Muscle layer of colon (tissue), 2 donors: ENCODE results near the gene ATP5F1C.
A peak's percentile ranks its signal among the peaks of the same experiment; 100 is the strongest.
"Not testable (repeated sequence)": the region's sequence is repeated elsewhere in the genome, so short reads cannot be mapped to it uniquely, and the experiment has no call there.

Experiments used
- H3K27ac ChIP-seq: one replicate; pipeline ENCODE4 v1.7.0; 2013; ENCODE audit warnings: low read depth, mild to moderate bottlenecking, low read length, moderate library complexity
- H3K27me3 ChIP-seq, 2 donors: one replicate each; pipeline ENCODE4 v1.7.0; 2013; ENCODE audit warnings: low read length in 2 of 2, mild to moderate bottlenecking in 2 of 2; ENCODE audit not compliant: insufficient read depth in 2 of 2, control insufficient read depth in 1 of 2
- H3K36me3 ChIP-seq: one replicate; pipeline ENCODE4 v1.7.0; 2013; ENCODE audit warnings: mild to moderate bottlenecking, low read length; ENCODE audit not compliant: insufficient read depth
- H3K4me1 ChIP-seq: one replicate; pipeline ENCODE4 v1.7.0; 2013; ENCODE audit warnings: mild to moderate bottlenecking, low read length; ENCODE audit not compliant: insufficient read depth
- H3K4me3 ChIP-seq, 2 donors: one replicate each; pipeline ENCODE4 v1.7.0; 2013; ENCODE audit warnings: low read length in 2 of 2, low read depth in 1 of 2, mild to moderate bottlenecking in 1 of 2, moderate library complexity in 1 of 2
- H3K9ac ChIP-seq: one replicate; pipeline ENCODE4 v1.7.0; 2013; ENCODE audit warnings: low read length
- H3K9me3 ChIP-seq: one replicate; pipeline ENCODE4 v1.7.0; 2013; ENCODE audit warnings: mild to moderate bottlenecking, low read length
- donor health status: abdominal sarcoma.
- donor health status: Adenocarcinoma of cecum.

The ATP5F1C gene

DNA sequence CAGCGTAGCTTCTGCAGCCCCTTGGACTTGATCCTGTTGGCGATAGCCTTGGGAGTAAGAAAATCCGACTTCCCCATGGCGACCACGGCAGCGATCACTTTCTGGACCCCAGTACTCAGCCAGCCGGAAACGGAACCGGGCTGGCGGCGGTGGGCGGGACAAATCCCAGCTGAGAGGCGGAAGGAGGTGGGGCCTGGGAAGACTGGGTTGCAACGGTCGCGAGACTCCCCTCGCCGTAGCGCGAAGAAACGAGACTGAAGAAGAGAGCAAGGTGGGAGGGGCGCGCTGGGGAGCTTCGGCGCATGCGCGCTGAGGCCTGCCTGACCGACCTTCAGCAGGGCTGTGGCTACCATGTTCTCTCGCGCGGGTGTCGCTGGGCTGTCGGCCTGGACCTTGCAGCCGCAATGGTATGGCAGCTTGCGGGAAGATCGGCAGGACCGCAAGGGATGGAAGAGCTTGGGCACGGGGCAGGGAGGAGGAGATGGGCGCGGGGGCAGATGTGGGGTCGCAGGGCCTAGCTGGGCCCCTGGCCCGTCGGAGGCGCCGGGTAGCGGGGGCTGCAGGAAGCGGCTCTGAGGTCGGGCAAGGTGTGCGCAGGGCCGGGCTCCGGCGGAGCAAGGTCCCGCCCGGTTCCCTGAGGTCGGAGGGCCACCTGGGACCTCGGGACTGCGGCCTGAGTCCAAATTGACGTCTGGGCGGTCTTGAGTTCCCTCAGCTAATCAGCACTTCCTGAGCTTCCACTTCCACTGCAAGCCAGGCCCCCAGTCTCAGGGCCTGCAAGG lies at the start of gene ATP5F1C, which contains the start of gene KIN:
ATP5F1C (plus strand) TSS at position 321 of the 782 bp plus-strand sequence; CDS start at position 352, 31 bp downstream.
KIN (minus strand) TSS at position 137 of the 782 bp plus-strand sequence; CDS start at position 77, 60 bp downstream.
- Histone ChIP-seq H3K27me3 (no peaks in the 10 kb centered on the region), H3K9me3 (no peaks in the 10 kb centered on the region), H3K27ac (peak within 1 kb of the TSS; percentile 82), H3K4me1 (peaks cover 50% of the 10 kb centered on the region), H3K4me3 (peak within 1 kb of the TSS; percentile 95 to 100), H3K36me3 (peaks cover 4% of the 10 kb centered on the region), H3K9ac (peak within 1 kb of the TSS; percentile 88)

DNA sequence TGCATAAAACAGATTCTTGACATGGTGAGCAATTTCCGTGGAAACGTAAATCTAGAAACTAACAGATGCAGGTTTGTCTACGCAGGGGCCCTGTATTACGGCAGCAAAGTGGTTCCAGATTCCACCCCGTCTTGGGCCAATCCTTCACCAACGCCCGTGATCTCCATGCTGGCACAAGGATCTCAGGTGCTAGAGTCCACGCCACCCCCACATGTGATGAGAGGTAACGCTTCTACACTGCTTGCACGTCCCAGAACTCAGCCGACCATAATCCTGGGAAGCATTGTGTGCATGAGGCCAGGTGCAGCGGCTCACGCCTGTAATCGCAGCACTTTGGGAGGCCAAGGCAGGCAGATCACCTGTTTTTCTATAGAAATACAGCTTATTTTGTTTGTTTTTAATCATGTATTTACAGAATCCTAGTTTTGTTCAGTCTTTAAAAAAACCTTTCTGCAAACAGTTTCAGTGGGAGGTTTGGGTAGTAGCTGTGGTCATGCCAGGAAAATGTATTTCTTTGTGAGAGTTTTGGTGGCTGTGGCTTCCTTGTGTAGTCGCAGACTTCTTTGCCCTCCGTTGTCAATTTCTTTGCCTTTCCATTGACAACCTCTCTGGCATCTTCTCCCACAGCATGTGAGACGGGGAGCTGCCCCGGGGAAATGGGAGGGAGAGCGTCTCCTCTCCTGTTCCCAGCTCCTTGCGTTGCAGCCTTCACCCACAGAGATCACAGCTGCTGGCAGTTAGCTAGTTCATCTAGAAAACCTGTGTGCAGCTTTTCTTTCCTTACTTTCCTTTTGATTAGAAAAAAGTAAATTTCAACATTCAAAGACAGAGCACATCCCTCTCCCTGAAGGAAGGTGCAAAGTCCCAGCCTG lies 49.2 kb upstream of the ATP5F1C start:
- Histone ChIP-seq H3K9me3 (no peaks in the 10 kb centered on the region), H3K27ac (no peak overlapping the region), H3K4me1 (no peaks in the 10 kb centered on the region), H3K4me3 (no peak overlapping the region), H3K9ac (no peak overlapping the region), H3K27me3 (no peaks in the 10 kb centered on the region), H3K36me3 (no peaks in the 10 kb centered on the region)

DNA sequence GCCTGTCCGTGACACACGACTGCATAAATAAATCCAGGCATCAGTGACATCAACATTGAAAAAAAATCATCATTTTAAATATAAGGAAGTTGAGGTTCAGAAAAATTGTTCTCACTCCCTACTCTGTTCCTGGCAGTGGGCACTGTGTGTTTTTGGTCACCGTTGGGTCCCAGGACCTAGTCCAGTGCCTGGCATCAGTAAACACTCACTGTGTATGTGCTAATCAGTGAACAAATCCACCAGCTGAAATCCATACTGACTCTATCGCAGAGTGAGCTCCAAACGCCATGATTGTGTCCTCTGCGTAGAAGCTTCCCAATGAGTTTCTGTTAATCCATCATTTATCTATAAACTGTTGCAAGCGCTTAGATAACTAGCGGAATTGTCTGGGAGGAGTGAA lies 43.7 kb upstream of the ATP5F1C start:
- H3K27me3 ChIP-seq: no peaks in the 10 kb centered on the region
- no peak overlapping the region for H3K9ac ChIP-seq
- H3K4me1 ChIP-seq: no peaks in the 10 kb centered on the region
- no peaks in the 10 kb centered on the region for H3K36me3 ChIP-seq
- no peaks in the 10 kb centered on the region for H3K9me3 ChIP-seq
- H3K4me3 ChIP-seq: no peak overlapping the region
- H3K27ac ChIP-seq: no peak overlapping the region

DNA sequence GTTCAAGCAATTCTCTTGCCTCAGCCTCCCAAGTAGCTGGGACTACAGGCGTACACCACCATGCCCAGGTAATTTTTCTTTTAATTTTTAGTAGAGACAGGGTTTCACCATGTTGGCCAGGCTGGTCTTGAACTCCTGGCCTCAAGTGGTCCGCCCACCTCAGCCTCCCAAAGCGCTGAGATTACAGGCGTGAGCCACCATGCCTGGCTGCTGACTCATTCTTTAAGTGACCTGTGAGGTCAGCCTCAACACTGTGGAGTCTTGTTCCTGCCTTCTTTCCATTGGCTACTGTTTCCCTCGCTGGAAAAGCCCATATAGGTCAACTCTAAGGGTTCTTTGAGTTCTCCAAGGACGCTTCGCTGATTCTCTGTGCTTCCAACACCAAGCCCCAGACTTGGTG lies 39.3 kb upstream of the ATP5F1C start:
- H3K9me3 ChIP-seq, H3K4me1 ChIP-seq, H3K27ac ChIP-seq, H3K9ac ChIP-seq, H3K4me3 ChIP-seq, H3K27me3 ChIP-seq: not testable (repeated sequence)
- H3K36me3 ChIP-seq: peaks cover 15% of the 10 kb centered on the region

DNA sequence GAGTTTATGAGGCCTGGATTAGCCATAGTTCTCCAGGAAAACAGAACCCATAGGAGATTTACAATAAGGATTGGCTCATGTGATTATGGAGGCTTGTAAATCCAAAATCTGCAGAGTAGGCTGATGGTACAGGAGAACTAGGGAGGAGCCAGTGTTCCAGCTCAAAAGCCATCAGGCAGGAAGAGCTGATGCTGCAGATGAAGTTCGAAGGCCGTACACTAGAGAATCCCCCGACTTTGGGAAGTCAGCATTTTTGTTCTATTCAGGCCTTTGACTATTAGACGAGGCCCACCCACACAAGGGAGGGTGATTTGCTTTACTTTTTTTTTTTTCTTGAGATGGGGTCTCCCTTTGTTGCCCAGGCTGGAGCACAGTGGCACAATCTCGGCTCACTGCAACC lies 37.8 kb upstream of the ATP5F1C start:
- Histone ChIP-seq H3K9me3 (no peaks in the 10 kb centered on the region), H3K4me3 (no peak overlapping the region), H3K36me3 (peaks cover 20% of the 10 kb centered on the region), H3K4me1 (no peaks in the 10 kb centered on the region), H3K27ac (no peak overlapping the region), H3K27me3 (no peaks in the 10 kb centered on the region), H3K9ac (no peak overlapping the region)

DNA sequence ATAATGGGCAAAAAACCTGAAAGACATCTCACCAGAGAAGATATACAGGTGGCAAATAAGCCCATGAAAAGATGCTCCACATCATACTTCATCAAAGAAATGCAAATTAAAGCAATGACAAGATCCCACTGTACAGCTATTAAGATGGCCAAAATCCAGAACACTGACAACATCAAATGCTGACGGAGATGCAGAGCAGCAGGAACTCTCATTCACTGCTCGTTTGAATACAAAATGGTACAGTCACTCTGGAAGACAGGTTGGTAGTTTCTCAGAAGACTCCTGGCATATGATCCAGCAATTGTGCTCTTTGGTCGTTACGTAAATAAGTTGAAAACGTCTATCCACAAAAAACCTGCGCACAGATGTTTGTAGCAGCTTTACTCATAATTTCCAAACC lies 35.7 kb upstream of the ATP5F1C start:
- Histone ChIP-seq H3K27me3 (no peaks in the 10 kb centered on the region), H3K36me3 (peaks cover 33% of the 10 kb centered on the region), H3K9me3 (no peaks in the 10 kb centered on the region), H3K4me3 (no peak overlapping the region), H3K27ac (no peak overlapping the region), H3K9ac (no peak overlapping the region), H3K4me1 (no peaks in the 10 kb centered on the region)

DNA sequence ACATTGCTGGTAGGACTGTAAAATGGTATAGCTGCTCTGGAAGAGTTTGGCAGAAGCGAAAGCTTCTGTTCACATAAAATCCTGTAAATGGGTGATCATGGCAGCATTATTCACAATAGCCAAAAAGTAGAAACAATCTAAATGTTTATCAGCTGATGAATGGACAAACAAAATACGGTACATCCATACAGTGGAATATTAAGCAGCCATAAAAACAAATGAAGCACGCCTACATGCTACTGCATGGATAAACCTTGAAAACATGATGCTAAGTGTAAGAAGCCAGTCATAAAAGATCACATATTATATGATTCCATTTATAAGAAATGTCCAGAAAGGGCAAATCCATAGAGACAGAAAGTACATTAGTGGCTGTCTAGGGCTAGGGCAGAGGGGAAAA lies 32.9 kb upstream of the ATP5F1C start:
- Histone ChIP-seq H3K4me1 (no peaks in the 10 kb centered on the region), H3K9me3 (no peaks in the 10 kb centered on the region)

DNA sequence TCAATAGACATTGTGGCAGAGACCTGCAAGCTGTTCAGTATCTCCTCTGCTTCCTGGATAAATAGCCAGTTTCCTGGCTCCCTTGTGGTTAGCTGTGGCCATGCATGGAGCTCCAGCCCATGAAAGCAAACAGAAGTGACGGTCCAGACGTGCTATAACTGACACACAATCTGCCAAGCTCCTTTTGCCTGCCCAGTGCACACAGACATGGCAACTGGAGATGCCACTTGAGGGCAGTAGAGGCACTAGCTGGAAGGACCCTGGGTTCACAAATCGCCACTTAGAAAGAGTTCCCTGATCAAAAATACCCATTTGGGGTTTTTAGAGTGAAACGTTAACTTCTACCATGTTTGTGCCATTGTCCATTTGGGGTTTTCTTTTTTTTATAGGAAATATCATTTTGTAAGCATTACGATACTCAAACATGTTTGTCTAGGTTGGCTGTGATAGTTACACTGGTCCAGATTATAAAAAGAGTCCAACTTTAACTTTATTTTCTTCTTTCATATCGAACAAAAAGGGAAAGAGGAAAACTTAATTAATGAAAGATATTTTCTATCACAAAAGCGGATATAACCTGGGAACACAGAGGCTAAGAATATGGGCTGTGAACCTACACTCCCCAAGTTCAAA lies 31.5 kb upstream of the ATP5F1C start:
- Histone ChIP-seq H3K36me3 (peaks cover 59% of the 10 kb centered on the region), H3K9me3 (no peaks in the 10 kb centered on the region), H3K4me1 (no peaks in the 10 kb centered on the region), H3K27ac (no peak overlapping the region), H3K4me3 (no peak overlapping the region), H3K9ac (no peak overlapping the region), H3K27me3 (no peaks in the 10 kb centered on the region)

More for the DNA sequence above, 32.9 kb upstream of the ATP5F1C start:
- Histone ChIP-seq H3K27ac (no peak overlapping the region), H3K4me3 (no peak overlapping the region), H3K36me3 (peaks cover 52% of the 10 kb centered on the region), H3K9ac (no peak overlapping the region), H3K27me3 (no peaks in the 10 kb centered on the region)

DNA sequence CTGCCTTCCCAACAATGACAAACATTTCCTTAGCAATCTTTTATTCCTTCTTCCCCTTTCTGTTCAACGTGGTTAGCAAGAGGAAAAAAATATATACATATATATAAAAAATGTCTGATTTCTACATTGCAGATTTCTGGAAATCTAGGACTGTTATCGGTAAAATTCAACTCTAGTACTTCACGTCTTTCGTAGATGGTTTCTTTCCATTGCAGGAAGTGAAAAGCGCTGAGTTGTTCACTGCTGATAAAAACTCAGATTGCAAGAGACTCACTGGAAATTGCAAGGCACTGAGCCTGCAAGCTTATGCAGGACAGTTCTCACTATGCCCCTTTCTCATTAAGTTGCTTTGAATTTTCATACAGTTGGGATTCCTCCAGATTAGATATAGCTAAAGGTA lies 24.0 kb upstream of the ATP5F1C start:
- H3K4me3 ChIP-seq: no peak overlapping the region

DNA sequence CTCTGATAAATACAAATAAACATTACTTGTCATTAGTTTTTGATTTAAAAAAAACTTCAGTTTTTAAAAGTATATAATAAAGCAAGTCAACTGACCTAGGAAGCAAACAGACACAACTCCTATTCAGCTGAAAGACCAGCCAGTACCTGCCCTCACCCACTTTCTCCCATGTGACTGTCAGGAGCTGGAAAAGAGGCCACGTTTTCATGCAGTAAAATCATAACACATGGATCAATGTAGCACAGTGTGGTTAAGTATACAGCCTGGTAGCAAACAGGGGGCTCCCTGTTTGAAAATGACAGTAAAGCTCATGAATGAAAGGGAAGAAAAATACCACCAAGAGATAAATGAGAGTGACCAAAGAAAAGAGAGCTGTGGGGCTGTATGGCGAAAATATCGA lies 21.7 kb upstream of the ATP5F1C start:
- no peak overlapping the region for H3K4me3 ChIP-seq
- no peak overlapping the region for H3K9ac ChIP-seq
- no peaks in the 10 kb centered on the region for H3K9me3 ChIP-seq
- H3K4me1 ChIP-seq: no peaks in the 10 kb centered on the region
- H3K27ac ChIP-seq: no peak overlapping the region
- no peaks in the 10 kb centered on the region for H3K27me3 ChIP-seq
- H3K36me3 ChIP-seq: peaks cover 60% of the 10 kb centered on the region

More for the DNA sequence above, 24.0 kb upstream of the ATP5F1C start:
- Histone ChIP-seq H3K4me1 (no peaks in the 10 kb centered on the region), H3K27ac (no peak overlapping the region), H3K27me3 (no peaks in the 10 kb centered on the region), H3K9ac (no peak overlapping the region), H3K36me3 (peaks cover 61% of the 10 kb centered on the region), H3K9me3 (no peaks in the 10 kb centered on the region)

DNA sequence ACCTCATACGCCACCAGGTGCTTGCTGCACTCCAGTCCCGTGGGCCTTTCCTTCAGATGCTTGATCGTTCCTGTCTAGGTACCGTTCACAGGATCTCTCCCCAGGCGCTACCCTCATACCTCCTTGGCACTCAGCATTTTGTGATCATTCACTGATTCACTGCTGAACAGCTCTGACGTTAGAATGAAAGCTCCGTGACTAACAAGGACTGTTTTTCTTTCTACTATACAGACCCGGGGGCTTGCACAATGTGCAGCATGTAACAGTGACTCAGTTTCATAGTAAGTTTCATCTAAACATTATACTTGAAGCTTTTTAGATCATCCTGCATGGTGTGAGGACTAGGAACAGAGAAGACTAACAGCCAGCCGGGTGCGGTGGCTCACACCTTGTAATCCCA lies 20.8 kb upstream of the ATP5F1C start:
- peaks cover 63% of the 10 kb centered on the region for H3K36me3 ChIP-seq
- H3K27me3 ChIP-seq: no peaks in the 10 kb centered on the region
- H3K4me1 ChIP-seq: no peaks in the 10 kb centered on the region
- no peak overlapping the region for H3K27ac ChIP-seq
- no peak overlapping the region for H3K4me3 ChIP-seq
- no peak overlapping the region for H3K9ac ChIP-seq
- no peaks in the 10 kb centered on the region for H3K9me3 ChIP-seq
